ENCODE data around the gene ZBTB9. TPM values are rescaled to one million over a fixed set of nuclear protein-coding genes. Genes with fewer than 3 reads are reported as not detected.

The ZBTB9 gene
- total RNA-seq, 1 experiment from 2014 or later, result 14.2 TPM

DNA sequence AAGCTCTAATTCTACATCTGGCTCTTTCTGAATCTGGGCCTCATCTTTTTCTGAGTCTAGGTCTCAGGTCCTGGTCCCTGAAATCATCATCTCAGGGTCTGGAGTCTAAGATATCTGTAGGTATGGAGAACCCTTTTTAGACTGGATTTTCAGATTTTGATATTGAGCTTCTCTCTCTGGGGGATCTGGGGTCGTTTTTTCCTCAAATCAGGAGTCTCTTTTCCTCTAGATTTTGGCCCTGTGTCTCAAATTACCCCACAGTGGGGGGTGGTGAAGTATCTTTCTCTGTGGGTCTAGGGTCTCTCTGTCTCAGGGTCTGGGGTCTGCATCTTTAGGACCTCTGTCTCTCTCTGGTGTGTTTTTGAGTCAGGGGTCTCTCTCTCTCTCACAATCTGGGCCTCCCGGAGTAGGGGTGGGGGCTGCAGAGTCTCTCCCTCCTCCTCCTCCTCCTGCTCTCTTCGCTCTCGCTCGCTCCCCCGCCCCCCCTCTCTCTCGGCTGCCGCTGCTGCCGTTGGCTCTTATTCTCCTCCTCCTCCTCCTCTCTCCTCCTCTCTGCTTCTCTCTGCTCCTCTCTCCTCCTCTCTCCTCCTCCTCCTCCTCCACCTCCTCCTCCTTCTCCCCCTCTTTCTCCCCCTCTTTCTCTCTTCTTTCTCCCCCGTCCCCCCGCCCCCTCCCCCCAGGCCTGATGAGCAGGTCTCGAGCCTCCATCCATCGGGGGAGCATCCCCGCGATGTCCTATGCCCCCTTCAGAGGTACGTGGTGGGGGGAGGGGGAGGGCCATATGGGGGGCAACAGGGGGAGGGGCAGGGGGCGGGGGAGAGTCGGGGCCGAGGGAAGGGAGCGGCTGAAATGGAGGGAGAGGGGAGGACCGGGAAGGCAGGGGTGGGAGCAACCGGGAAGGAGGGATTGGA lies 34.5 kb upstream of the ZBTB9 start, which contains the start of gene SYNGAP1:
SYNGAP1 (plus strand) TSS at position 486 of the 911 bp plus-strand sequence; CDS start at position 686, 200 bp downstream.
- peak within 1 kb of the TSS; percentile 70 for H3K9ac ChIP-seq (ENCODE audit: low read length)
- H2AFZ ChIP-seq (ENCODE audit: low read depth, low read length, poor library complexity, severe bottlenecking), result no peak within 1 kb of the TSS
- H3K9me2 ChIP-seq (ENCODE audit: insufficient read depth), result no peaks in the 10 kb centered on the region
- H3K9me3 ChIP-seq (ENCODE audit: control insufficient read depth in 1 of 2, insufficient read depth in 1 of 2, low read depth in 1 of 2, low read length in 2 of 2), result no peaks in the 10 kb centered on the region
- no peak for DNase-seq (ENCODE audit: low read depth, low spot score)
- peaks cover 28% of the 10 kb centered on the region for H3K79me2 ChIP-seq (ENCODE audit: insufficient read depth, low read length)
- peak within 1 kb of the TSS; percentile 97 for H3K4me2 ChIP-seq (ENCODE audit: low read length)
- RAD21 ChIA-PET (ENCODE audit: low non-redundant PET in 1 of 2, low total read pairs in 2 of 2, uncharacterized antibody in 2 of 2, unreplicated experiment in 2 of 2), result no interaction called here
- no peaks in the 10 kb centered on the region for H4K20me1 ChIP-seq (ENCODE audit: insufficient read depth)
- peaks cover 13 to 35% of the 10 kb centered on the region in 2 experiments for H3K4me1 ChIP-seq (ENCODE audit: control insufficient read depth in 1 of 2, insufficient read depth in 2 of 2, low read length in 2 of 2)
- H3K27ac ChIP-seq (ENCODE audit: low read depth, low read length), result peak within 1 kb of the TSS; percentile 76
- intact Hi-C loops (cut with micrococcal nuclease), result loop anchor here (10.0 kb wide), 1 partner anchor 215 kb away; the partner anchor contains the start of genes HSD17B8, RING1, RXRB and SLC39A7
- no TSS peak for BruUV-seq (replicated peaks)
- ATAC-seq, result no peak
- TF ChIP-seq MAX (IDR thresholded peaks at IDR 0.05), result no peak
- TF ChIP-seq POLR2A (IDR thresholded peaks at IDR 0.05; ENCODE audit: borderline replicate concordance, extremely low read depth, insufficient read depth, insufficient read length), result no peak
- no peak for TF ChIP-seq RAD21 (IDR thresholded peaks at IDR 0.05; ENCODE audit: low read depth)
- TF ChIP-seq, protein P1, sequence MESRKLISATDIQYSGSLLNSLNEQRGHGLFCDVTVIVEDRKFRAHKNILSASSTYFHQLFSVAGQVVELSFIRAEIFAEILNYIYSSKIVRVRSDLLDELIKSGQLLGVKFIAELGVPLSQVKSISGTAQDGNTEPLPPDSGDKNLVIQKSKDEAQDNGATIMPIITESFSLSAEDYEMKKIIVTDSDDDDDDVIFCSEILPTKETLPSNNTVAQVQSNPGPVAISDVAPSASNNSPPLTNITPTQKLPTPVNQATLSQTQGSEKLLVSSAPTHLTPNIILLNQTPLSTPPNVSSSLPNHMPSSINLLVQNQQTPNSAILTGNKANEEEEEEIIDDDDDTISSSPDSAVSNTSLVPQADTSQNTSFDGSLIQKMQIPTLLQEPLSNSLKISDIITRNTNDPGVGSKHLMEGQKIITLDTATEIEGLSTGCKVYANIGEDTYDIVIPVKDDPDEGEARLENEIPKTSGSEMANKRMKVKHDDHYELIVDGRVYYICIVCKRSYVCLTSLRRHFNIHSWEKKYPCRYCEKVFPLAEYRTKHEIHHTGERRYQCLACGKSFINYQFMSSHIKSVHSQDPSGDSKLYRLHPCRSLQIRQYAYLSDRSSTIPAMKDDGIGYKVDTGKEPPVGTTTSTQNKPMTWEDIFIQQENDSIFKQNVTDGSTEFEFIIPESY (IDR thresholded peaks at IDR 0.05; ENCODE audit: extremely low read depth, insufficient replicate concordance, low read length), result no peak
- TF ChIP-seq REST (IDR thresholded peaks at IDR 0.05; ENCODE audit: low read depth), result no peak
- no peak for TF ChIP-seq YY1 (IDR thresholded peaks at IDR 0.05; ENCODE audit: extremely low read depth, insufficient replicate concordance, low read depth, low read length)
- no peak for TF ChIP-seq FOSL1 (IDR thresholded peaks at IDR 0.05; ENCODE audit: low read depth)
- TF ChIP-seq SP1 (IDR thresholded peaks at IDR 0.05; ENCODE audit: low read depth), result no peak
- no peak for TF ChIP-seq CEBPB (IDR thresholded peaks at IDR 0.05; ENCODE audit: low read depth)
- TF ChIP-seq POLR2AphosphoS5 (IDR thresholded peaks at IDR 0.05; ENCODE audit: low read depth, low read length), result no peak
- no peak for TF ChIP-seq CBX3 (IDR thresholded peaks at IDR 0.05; ENCODE audit: low read depth)
- TF ChIP-seq SRF (IDR thresholded peaks at IDR 0.05; ENCODE audit: low read depth), result no peak
- no peak for TF ChIP-seq SIN3A (IDR thresholded peaks at IDR 0.05; ENCODE audit: low read depth)
- TF ChIP-seq ELF1 (IDR thresholded peaks at IDR 0.05; ENCODE audit: borderline replicate concordance, low read depth), result no peak
- TF ChIP-seq EZH2phosphoT487 (IDR thresholded peaks at IDR 0.05; ENCODE audit: borderline replicate concordance), result no peak
- no peak for TF ChIP-seq EGR1 (IDR thresholded peaks at IDR 0.05; ENCODE audit: low read depth)
- TF ChIP-seq ZFX (IDR thresholded peaks at IDR 0.05), result no peak
- TF ChIP-seq JUND (IDR thresholded peaks at IDR 0.05), result no peak
- TF ChIP-seq EZH2 (IDR thresholded peaks at IDR 0.05), result no peak
- no peak for TF ChIP-seq CTCF (IDR thresholded peaks at IDR 0.05 in 2 of 3, conservative IDR thresholded peaks at IDR 0.05 in 1 of 3; ENCODE audit: borderline replicate concordance in 1 of 3, insufficient read depth in 1 of 3, low read depth in 2 of 3, low read length in 2 of 3)
- POLR2A ChIA-PET, result no interaction called here
- peaks cover 5 to 11% of the 10 kb centered on the region in 2 experiments; a peak in 2 of 4 replicates for H3K36me3 ChIP-seq (ENCODE audit: control insufficient read depth in 1 of 2, insufficient read depth in 2 of 2, low read length in 2 of 2)
- CTCF ChIA-PET, result no interaction called here
- no peaks in the 10 kb centered on the region for H3K27me3 ChIP-seq (ENCODE audit: insufficient read depth, low read length)
- peak within 1 kb of the TSS in 1 of 2 experiments; percentile 86; a peak in 2 of 4 replicates for H3K4me3 ChIP-seq (replicated peaks in 1 of 2; ENCODE audit: low read depth in 1 of 2, low read length in 2 of 2)

Data from HCT116 (cell line).